CD14-positive monocyte (primary cell): Measurements from ENCODE around the gene DOC2A. TPM values are rescaled to one million over a fixed set of nuclear protein-coding genes. Genes with fewer than 3 reads are reported as not detected.
A peak's percentile ranks its signal among the peaks of the same experiment; 100 is the strongest.
"Not testable (repeated sequence)": the region's sequence is repeated elsewhere in the genome, so short reads cannot be mapped to it uniquely, and the experiment has no call there.

Experiments used
- DNase-seq, 3 donors: peaks; one replicate each; pipeline ENCODE4 v3.0.0-alpha.2; 2011 to 2022
- H2AFZ ChIP-seq: 2 replicates; pipeline ENCODE4 v1.6.0; 2012; ENCODE audit warnings: mild to moderate bottlenecking, low read depth, low read length, inconsistent platforms; ENCODE audit not compliant: insufficient read depth, poor library complexity, severe bottlenecking
- H3K27ac ChIP-seq, 2 donors: 1 replicate in 1 of 2; 2 replicates in 1 of 2; pipeline ENCODE4 v1.5.1; 2012 to 2013; ENCODE audit warnings: low read length in 2 of 2, control low read depth in 1 of 2, inconsistent platforms in 1 of 2, low read depth in 1 of 2, mild to moderate bottlenecking in 1 of 2
- H3K27me3 ChIP-seq, 2 donors: one replicate each; pipeline versions ENCODE4 v1.6.0 to v1.6.1; 2011 to 2013; ENCODE audit warnings: low read length in 2 of 2; ENCODE audit not compliant: control insufficient read depth in 2 of 2, insufficient read depth in 2 of 2
- H3K36me3 ChIP-seq, 2 donors: replicated peaks in 1 of 2; 1 replicate in 1 of 2; 2 replicates in 1 of 2; pipeline versions ENCODE4 v1.5.1 to v1.6.1; 2012 to 2013; ENCODE audit warnings: low read length in 2 of 2, control low read depth in 1 of 2, inconsistent platforms in 1 of 2, mild to moderate bottlenecking in 1 of 2; ENCODE audit not compliant: insufficient read depth in 2 of 2, control insufficient read depth in 1 of 2
- H3K4me1 ChIP-seq, 2 donors: 1 replicate in 1 of 2; 2 replicates in 1 of 2; pipeline versions ENCODE4 v1.5.1 to v1.6.1; 2012 to 2013; ENCODE audit warnings: low read length in 2 of 2, control low read depth in 1 of 2, inconsistent platforms in 1 of 2, mild to moderate bottlenecking in 1 of 2, moderate library complexity in 1 of 2; ENCODE audit not compliant: insufficient read depth in 2 of 2, control insufficient read depth in 1 of 2
- H3K4me2 ChIP-seq: replicated peaks from 2 replicates; pipeline ENCODE3; 2012; ENCODE audit warnings: low read length, moderate library complexity, mild to moderate bottlenecking; ENCODE audit not compliant: poor library complexity, severe bottlenecking; ENCODE audit errors: extremely low read depth
- H3K4me3 ChIP-seq, 3 experiments: fragments of 200-600 bp in 1 of 3; sonication (generic) in 1 of 3; replicated peaks in 1 of 3; 1 replicate in 2 of 3; 2 replicates in 1 of 3; pipeline ENCODE4 v1.5.1; 2011 to 2013; ENCODE audit warnings: low read length in 3 of 3, mild to moderate bottlenecking in 3 of 3, control low read depth in 2 of 3, low read depth in 2 of 3, inconsistent platforms in 1 of 3, moderate library complexity in 1 of 3
- H3K79me2 ChIP-seq: 2 replicates; pipeline ENCODE4 v1.6.0; 2012; ENCODE audit warnings: mild to moderate bottlenecking, control low read depth, inconsistent platforms, low read length, moderate library complexity; ENCODE audit not compliant: insufficient read depth
- H3K9ac ChIP-seq: 2 replicates; pipeline ENCODE4 v1.6.0; 2017; ENCODE audit warnings: low read length, mild to moderate bottlenecking; ENCODE audit not compliant: insufficient read depth, poor library complexity, severe bottlenecking
- H3K9me3 ChIP-seq, 2 donors: replicated peaks in 1 of 2; 1 replicate in 1 of 2; 2 replicates in 1 of 2; pipeline versions ENCODE4 v1.5.1 to v1.6.1; 2012 to 2013; ENCODE audit warnings: low read length in 2 of 2, control low read depth in 1 of 2; ENCODE audit not compliant: control insufficient read depth in 1 of 2, insufficient read depth in 1 of 2
- H4K20me1 ChIP-seq: 2 replicates; pipeline ENCODE4 v1.6.0; 2012; ENCODE audit warnings: mild to moderate bottlenecking, low read length, control low read depth, moderate library complexity; ENCODE audit not compliant: insufficient read depth
- H3K27ac Mint-ChIP-seq, 7 donors: one replicate each; pipeline ENCODE4 v1.8.0; 2020; ENCODE audit warnings: mild to moderate bottlenecking in 7 of 7, mixed read lengths in 7 of 7, moderate library complexity in 6 of 7, inconsistent platforms in 2 of 7
- H3K27me3 Mint-ChIP-seq, 3 donors: one replicate each; pipeline ENCODE4 v1.8.0; 2021 to 2022; ENCODE audit warnings: low read depth in 3 of 3, mild to moderate bottlenecking in 3 of 3, mixed read lengths in 3 of 3, moderate library complexity in 3 of 3, inconsistent platforms in 1 of 3
- H3K36me3 Mint-ChIP-seq, 2 donors: one replicate each; pipeline ENCODE4 v1.8.0; 2020; ENCODE audit warnings: mixed read lengths in 2 of 2, inconsistent platforms in 1 of 2, mild to moderate bottlenecking in 1 of 2
- H3K4me1 Mint-ChIP-seq: one replicate; pipeline ENCODE4 v1.8.0; 2020; ENCODE audit warnings: mild to moderate bottlenecking, mixed read lengths
- H3K4me3 Mint-ChIP-seq, 2 donors: one replicate each; pipeline ENCODE4 v1.8.0; 2020; ENCODE audit warnings: mild to moderate bottlenecking in 2 of 2, mixed read lengths in 2 of 2, moderate library complexity in 1 of 2
- H3K9me3 Mint-ChIP-seq, 7 donors: one replicate each; pipeline ENCODE4 v1.8.0; 2020 to 2022; ENCODE audit warnings: mixed read lengths in 7 of 7, mild to moderate bottlenecking in 6 of 7, moderate library complexity in 6 of 7, inconsistent platforms in 2 of 7
- WGBS: methylation state at CpG from one replicate; pipeline ENCODE4 v1.1.5; 2013; ENCODE audit warnings: missing lambda C conversion rate; ENCODE audit not compliant: insufficient coverage; 5-methylcytosine and 5-hydroxymethylcytosine counted together
- intact Hi-C, 2 donors: fragments of 100-400 bp; cut with micrococcal nuclease; formaldehyde crosslinking; loops; one replicate each; pipeline versions ENCODE4 v1.15.0 to v1.15.1; 2023
- polyA plus RNA-seq, 3 donors: library from polyadenylated mRNA; depleted of rRNA in 1 of 3; unstranded in 2 of 3; stranded (reverse) in 1 of 3; fragments of 300-500 nt in 2 of 3; fragments of >200 nt in 1 of 3; fragmentation: Illumina TruSeq in 2 of 3; gene quantifications; 1 replicate in 2 of 3; 2 replicates in 1 of 3; pipeline ENCODE4 v1.2.3, GENCODE V29; 2012 to 2021
- TF ChIP-seq, protein P1 (sequence below): fragments of 200-600 bp; IDR thresholded peaks from one replicate; pipeline ENCODE4 v1.8.0; 2022; ENCODE audit warnings: antibody characterized with exemption, mild to moderate bottlenecking

Gene DOC2A
- polyA plus RNA-seq, 3 donors: 0.23 to 3.7 (median 0.66) TPM

- H3K4me1 Mint-ChIP-seq, H3K79me2 ChIP-seq, H3K9ac ChIP-seq, H3K36me3 ChIP-seq, H3K4me2 ChIP-seq, H2AFZ ChIP-seq, H3K4me3 ChIP-seq, H3K36me3 Mint-ChIP-seq, DNase-seq, H4K20me1 ChIP-seq, H3K27ac ChIP-seq, intact Hi-C loops, H3K27ac Mint-ChIP-seq: not testable (repeated sequence)
- Histone ChIP-seq H3K4me1 (peaks cover 10 to 17% of the 10 kb centered on the region in 2 donors), H3K9me3 (peaks cover 0 to 12% of the 10 kb centered on the region in 2 donors), H3K27me3 (peaks cover 18 to 39% of the 10 kb centered on the region in 2 donors)
- Mint-ChIP-seq H3K9me3 (peaks cover 2 to 17% (median 3%) of the 10 kb centered on the region in 7 donors), H3K4me3 (peak overlapping the region in 1 of 2 donors; percentile 83), H3K27me3 (peaks cover 38 to 67% (median 54%) of the 10 kb centered on the region in 3 donors)
- 89% methylated on average over 5 of the region's 14 CpGs for WGBS
These were observed 1.8 kb upstream of the DOC2A start for GRCh38 chr16:30012598-30012997.

DNA sequence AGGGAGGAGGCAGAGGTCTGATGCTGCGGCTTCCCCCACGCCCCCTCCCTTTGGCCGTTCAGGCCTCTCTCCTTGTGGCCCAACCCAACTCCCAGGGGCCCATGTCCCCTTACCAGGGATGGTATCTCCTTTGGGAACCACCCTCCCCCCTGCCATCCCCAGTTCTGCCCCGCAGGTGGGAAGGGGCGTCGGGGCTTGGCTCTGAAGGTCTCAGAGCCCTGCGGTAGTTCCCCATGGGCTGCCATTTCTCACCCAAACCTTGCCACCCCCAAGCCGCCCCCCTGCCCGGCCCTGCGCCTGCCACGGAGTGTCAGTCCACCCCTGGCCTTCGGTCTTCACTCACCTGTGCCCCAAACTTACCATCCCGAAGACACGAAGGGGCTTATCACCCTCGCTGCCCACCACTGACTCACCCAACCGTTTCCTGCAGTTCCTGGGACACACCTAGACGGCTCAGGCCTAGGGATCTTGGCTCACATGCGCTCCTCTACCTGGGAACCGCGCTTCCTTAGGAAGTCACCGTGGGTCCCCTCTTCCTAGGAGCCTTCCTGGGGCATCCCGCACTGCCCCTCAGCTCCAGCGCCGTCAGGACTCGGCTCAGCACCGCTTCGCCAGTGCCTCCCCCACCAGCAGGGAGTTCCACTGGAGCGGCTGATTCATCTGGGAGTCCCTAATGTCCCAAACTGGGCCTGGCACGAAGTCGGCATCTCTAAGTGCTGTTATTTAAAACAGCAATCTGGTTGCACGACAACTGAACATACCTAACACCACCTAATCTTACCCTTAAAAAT is 1.1 kb upstream of the DOC2A start:
- WGBS: 25% methylated on average over 27 of the region's 31 CpGs
- intact Hi-C loops: no loop called here
- Histone ChIP-seq H3K4me2 (peak overlapping the region; percentile 74), H3K9ac (no peak overlapping the region), H3K27ac (no peak overlapping the region), H3K4me3 (peak overlapping the region in 1 of 3 experiments; percentile 63), H3K79me2 (no peaks in the 10 kb centered on the region), H3K4me1 (peaks cover 10 to 17% of the 10 kb centered on the region in 2 donors), H3K36me3 (no peaks in the 10 kb centered on the region), H4K20me1 (no peaks in the 10 kb centered on the region), H3K27me3 (peaks cover 18 to 39% of the 10 kb centered on the region in 2 donors), H2AFZ (peak overlapping the region; percentile 46), H3K9me3 (peaks cover 0 to 12% of the 10 kb centered on the region in 2 donors)
- Mint-ChIP-seq H3K9me3 (peaks cover 0 to 17% (median 3%) of the 10 kb centered on the region in 7 donors), H3K4me3 (peak overlapping the region; percentile 45 to 83), H3K27ac (no peak overlapping the region), H3K4me1 (peaks cover 7% of the 10 kb centered on the region), H3K36me3 (peaks cover 0 to 2% of the 10 kb centered on the region in 2 donors), H3K27me3 (peaks cover 38 to 67% (median 54%) of the 10 kb centered on the region in 3 donors)
- DNase-seq: no peak
- TF ChIP-seq, protein P1, sequence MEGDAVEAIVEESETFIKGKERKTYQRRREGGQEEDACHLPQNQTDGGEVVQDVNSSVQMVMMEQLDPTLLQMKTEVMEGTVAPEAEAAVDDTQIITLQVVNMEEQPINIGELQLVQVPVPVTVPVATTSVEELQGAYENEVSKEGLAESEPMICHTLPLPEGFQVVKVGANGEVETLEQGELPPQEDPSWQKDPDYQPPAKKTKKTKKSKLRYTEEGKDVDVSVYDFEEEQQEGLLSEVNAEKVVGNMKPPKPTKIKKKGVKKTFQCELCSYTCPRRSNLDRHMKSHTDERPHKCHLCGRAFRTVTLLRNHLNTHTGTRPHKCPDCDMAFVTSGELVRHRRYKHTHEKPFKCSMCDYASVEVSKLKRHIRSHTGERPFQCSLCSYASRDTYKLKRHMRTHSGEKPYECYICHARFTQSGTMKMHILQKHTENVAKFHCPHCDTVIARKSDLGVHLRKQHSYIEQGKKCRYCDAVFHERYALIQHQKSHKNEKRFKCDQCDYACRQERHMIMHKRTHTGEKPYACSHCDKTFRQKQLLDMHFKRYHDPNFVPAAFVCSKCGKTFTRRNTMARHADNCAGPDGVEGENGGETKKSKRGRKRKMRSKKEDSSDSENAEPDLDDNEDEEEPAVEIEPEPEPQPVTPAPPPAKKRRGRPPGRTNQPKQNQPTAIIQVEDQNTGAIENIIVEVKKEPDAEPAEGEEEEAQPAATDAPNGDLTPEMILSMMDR: no peak
